ENCODE data around the gene SLC4A5. TPM values are rescaled to one million over a fixed set of nuclear protein-coding genes. Genes with fewer than 3 reads are reported as not detected.

Gene SLC4A5, protein sequence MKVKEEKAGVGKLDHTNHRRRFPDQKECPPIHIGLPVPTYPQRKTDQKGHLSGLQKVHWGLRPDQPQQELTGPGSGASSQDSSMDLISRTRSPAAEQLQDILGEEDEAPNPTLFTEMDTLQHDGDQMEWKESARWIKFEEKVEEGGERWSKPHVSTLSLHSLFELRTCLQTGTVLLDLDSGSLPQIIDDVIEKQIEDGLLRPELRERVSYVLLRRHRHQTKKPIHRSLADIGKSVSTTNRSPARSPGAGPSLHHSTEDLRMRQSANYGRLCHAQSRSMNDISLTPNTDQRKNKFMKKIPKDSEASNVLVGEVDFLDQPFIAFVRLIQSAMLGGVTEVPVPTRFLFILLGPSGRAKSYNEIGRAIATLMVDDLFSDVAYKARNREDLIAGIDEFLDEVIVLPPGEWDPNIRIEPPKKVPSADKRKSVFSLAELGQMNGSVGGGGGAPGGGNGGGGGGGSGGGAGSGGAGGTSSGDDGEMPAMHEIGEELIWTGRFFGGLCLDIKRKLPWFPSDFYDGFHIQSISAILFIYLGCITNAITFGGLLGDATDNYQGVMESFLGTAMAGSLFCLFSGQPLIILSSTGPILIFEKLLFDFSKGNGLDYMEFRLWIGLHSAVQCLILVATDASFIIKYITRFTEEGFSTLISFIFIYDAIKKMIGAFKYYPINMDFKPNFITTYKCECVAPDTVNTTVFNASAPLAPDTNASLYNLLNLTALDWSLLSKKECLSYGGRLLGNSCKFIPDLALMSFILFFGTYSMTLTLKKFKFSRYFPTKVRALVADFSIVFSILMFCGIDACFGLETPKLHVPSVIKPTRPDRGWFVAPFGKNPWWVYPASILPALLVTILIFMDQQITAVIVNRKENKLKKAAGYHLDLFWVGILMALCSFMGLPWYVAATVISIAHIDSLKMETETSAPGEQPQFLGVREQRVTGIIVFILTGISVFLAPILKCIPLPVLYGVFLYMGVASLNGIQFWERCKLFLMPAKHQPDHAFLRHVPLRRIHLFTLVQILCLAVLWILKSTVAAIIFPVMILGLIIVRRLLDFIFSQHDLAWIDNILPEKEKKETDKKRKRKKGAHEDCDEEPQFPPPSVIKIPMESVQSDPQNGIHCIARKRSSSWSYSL
- total RNA-seq: 4.2 TPM
- long read RNA-seq, partial matches to known transcripts: 0 of 3 reads
- long read RNA-seq, other reads (novel, unspliced or antisense): 3 of 3 reads

DNA sequence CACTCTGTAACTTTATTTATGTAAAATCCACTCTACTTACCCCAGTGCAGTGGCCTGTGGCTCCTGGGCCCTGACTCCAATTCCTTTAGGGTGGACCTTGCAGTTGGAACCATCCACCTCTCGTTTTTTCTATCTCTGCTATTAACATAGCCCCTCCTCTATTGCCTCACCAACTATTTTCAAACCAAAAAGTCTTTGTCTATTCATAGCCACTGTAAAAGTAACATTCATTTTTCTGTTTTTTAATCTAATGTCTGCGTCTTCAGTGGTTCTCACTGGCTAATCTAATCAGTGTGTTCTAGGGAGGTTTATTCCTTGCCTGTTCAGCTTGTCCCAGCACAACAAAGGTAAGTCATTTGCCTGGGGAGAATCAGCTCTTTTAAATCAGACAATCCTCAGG is at the start of gene SLC4A5:
TSS of gene SLC4A5 (minus strand) at position 101 of the 400 bp plus-strand sequence. CDS start 28,393 bp downstream, outside the sequence.
- Histone ChIP-seq H3K9me3 (no peaks in the 10 kb centered on the region), H3K36me3 (no peaks in the 10 kb centered on the region), H3K4me3 (no peak within 1 kb of the TSS), H3K27me3 (ENCODE audit: low read depth) (no peaks in the 10 kb centered on the region), H3K27ac (no peak within 1 kb of the TSS), H3K4me1 (no peaks in the 10 kb centered on the region)
- TF ChIP-seq, protein P1, sequence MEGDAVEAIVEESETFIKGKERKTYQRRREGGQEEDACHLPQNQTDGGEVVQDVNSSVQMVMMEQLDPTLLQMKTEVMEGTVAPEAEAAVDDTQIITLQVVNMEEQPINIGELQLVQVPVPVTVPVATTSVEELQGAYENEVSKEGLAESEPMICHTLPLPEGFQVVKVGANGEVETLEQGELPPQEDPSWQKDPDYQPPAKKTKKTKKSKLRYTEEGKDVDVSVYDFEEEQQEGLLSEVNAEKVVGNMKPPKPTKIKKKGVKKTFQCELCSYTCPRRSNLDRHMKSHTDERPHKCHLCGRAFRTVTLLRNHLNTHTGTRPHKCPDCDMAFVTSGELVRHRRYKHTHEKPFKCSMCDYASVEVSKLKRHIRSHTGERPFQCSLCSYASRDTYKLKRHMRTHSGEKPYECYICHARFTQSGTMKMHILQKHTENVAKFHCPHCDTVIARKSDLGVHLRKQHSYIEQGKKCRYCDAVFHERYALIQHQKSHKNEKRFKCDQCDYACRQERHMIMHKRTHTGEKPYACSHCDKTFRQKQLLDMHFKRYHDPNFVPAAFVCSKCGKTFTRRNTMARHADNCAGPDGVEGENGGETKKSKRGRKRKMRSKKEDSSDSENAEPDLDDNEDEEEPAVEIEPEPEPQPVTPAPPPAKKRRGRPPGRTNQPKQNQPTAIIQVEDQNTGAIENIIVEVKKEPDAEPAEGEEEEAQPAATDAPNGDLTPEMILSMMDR (IDR thresholded peaks at IDR 0.05): no peak
- DNase-seq (no peak), ATAC-seq (no peak)
- intact Hi-C loops (cut with DNase I): no loop called here

DNA sequence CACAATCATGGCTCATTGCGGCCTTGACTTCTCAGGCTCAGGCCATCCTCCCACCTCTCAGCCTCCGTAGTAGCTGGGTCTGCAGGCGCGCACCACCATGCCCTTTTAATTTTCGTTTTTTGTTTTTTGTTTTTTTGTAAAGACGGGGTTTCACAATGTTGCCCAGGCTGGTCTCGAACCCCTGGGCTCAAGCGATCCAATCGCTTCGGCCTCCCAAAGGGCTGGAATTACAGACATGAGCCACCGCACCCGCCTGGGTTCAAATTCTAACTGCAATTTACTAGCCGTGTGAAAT is 49.2 kb upstream of the SLC4A5 start:
- H3K36me3 ChIP-seq: no peaks in the 10 kb centered on the region
- peak overlapping the region; percentile 82 for H3K4me3 ChIP-seq
- H3K9me3 ChIP-seq: no peaks in the 10 kb centered on the region
- TF ChIP-seq, protein P1 (IDR thresholded peaks at IDR 0.05): no peak
- intact Hi-C loops (cut with DNase I): no loop called here
- peaks cover 35% of the 10 kb centered on the region for H3K4me1 ChIP-seq
- no peak overlapping the region for H3K27ac ChIP-seq
- no peak for DNase-seq
- no peaks in the 10 kb centered on the region for H3K27me3 ChIP-seq (ENCODE audit: low read depth)
- no peak for ATAC-seq

DNA sequence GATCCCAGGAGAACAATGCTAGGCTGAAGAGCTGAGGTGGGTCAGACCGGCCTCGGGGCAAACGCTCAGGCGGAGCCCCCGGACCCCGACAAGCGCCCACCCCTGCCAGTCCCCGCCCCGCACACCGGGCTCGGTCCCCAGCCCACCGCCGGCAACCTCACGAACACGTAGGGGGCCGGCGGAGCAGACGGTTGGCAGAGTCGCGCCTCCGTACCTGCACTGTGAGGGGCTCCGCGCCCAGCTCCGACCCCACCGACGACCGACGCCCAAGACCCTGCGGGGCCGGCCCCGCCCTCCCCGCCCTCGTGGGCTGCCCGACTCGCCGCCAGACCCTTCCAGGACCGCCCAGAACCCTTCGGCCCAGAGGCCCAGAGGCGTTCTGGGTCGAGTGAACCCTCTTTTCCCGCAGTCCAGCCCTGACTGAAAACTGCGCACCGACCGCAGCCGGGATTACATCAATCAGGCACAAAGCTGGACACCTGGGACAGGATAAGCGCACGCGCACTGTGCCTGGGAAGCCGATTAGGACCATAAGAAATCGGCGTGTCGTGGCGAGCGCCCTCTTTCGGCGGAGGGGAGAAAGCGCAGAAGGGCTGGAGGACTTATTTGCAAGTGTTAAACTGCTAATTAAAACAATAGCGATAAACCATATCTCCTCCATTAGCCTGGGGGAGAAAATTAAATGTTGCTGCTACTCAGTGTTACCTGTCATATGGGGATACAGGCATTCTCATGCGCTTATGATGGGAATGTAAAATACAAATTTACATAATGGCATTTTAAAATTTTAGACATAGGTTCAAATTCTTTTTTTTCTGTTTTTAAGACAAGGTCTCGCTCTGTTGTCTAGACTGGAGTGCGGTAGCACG is 48.6 kb upstream of the SLC4A5 start:
- no peaks in the 10 kb centered on the region for H3K36me3 ChIP-seq
- peak; percentile 95 to 96 for ATAC-seq

DNA sequence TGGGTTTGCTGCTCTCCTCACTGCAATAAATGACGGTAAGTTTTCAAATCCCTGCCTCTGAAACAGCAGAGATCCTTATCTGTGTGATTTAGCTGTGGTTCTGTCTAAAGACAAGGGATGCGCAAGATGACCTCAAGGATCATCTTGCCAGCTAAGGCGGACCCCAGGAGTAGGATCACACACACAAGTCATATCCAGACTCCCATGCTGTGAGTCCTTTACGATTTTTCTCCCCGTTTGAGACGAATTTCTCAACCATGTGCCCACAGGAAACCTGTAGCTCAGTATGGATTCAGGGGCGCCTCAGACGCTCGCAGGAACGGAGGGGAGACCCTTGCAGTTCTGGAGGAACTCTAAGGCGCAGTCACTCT is 48.0 kb upstream of the SLC4A5 start:
- intact Hi-C loops (cut with DNase I): no loop called here
- H3K36me3 ChIP-seq: no peaks in the 10 kb centered on the region
- peak in 1 of 2 donors; percentile 64 for ATAC-seq
- H3K27ac ChIP-seq: peak overlapping the region; percentile 93
- TF ChIP-seq, protein P1 (IDR thresholded peaks at IDR 0.05): no peak
- no peak for DNase-seq
- peak overlapping the region; percentile 82 for H3K4me3 ChIP-seq
- H3K27me3 ChIP-seq (ENCODE audit: low read depth): no peaks in the 10 kb centered on the region
- peaks cover 35% of the 10 kb centered on the region for H3K4me1 ChIP-seq
- H3K9me3 ChIP-seq: no peaks in the 10 kb centered on the region

More for the DNA sequence above, 48.6 kb upstream of the SLC4A5 start:
- Histone ChIP-seq H3K27me3 (ENCODE audit: low read depth) (no peaks in the 10 kb centered on the region), H3K9me3 (no peaks in the 10 kb centered on the region), H3K4me3 (peak overlapping the region; percentile 82), H3K27ac (peak overlapping the region; percentile 93), H3K4me1 (peaks cover 35% of the 10 kb centered on the region)
- peak; percentile 95 for DNase-seq
- TF ChIP-seq, protein P1 (IDR thresholded peaks at IDR 0.05): peak; percentile 97
- intact Hi-C loops (cut with DNase I): no loop called here
